ENCODE measurements around the gene PAK1.

DNA sequence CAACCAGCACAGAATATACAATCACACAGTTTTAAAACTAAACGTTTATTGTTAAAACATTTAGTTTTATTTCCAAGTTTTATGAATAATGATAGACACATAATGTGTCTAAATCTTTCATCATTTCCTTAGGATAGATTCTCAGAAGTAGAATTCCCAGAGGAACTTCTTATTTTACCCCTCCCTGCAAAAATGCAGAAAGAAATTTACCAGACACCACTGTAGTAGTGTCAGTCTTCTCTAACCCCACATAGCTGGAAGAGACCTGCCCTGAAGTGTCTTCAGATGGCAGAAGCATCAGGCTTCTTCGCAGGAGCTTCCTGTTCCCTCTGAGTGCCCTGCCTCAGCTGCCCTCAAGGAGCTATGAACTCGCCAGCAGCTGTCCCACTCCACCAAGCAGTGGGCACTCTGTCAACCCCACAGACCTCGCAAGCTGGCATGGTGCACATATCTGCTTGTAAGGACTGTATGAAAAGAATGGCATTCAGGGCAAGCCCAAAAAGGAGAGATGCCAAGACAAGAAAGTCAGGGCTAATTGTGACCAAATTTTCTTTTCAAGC is 28.5 kb upstream of the PAK1 start:
- TF ChIP-seq, protein P1, sequence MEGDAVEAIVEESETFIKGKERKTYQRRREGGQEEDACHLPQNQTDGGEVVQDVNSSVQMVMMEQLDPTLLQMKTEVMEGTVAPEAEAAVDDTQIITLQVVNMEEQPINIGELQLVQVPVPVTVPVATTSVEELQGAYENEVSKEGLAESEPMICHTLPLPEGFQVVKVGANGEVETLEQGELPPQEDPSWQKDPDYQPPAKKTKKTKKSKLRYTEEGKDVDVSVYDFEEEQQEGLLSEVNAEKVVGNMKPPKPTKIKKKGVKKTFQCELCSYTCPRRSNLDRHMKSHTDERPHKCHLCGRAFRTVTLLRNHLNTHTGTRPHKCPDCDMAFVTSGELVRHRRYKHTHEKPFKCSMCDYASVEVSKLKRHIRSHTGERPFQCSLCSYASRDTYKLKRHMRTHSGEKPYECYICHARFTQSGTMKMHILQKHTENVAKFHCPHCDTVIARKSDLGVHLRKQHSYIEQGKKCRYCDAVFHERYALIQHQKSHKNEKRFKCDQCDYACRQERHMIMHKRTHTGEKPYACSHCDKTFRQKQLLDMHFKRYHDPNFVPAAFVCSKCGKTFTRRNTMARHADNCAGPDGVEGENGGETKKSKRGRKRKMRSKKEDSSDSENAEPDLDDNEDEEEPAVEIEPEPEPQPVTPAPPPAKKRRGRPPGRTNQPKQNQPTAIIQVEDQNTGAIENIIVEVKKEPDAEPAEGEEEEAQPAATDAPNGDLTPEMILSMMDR (IDR thresholded peaks at IDR 0.05; ENCODE audit: insufficient read depth, low read length, poor library complexity, severe bottlenecking), result no peak
- no peak for TF ChIP-seq EZH2phosphoT487 (conservative IDR thresholded peaks at IDR 0.05; ENCODE audit: low read length)

Data from SU-DHL-6 (cell line).